22Rv1 (cell line): ENCODE results near the gene SIK2.

ENCODE experiments used
- ZFX ChIP-seq: fragments of 450-650 bp; IDR thresholded peaks from 2 replicates; pipeline ENCODE4 v1.6.1; 2017; ENCODE audit warnings: antibody characterized with exemption, borderline replicate concordance
- TF ChIP-seq, protein P1 (sequence below): fragments of 450-650 bp; IDR thresholded peaks from 2 replicates; pipeline ENCODE4 v1.5.1; 2017; ENCODE audit warnings: mild to moderate bottlenecking

DNA sequence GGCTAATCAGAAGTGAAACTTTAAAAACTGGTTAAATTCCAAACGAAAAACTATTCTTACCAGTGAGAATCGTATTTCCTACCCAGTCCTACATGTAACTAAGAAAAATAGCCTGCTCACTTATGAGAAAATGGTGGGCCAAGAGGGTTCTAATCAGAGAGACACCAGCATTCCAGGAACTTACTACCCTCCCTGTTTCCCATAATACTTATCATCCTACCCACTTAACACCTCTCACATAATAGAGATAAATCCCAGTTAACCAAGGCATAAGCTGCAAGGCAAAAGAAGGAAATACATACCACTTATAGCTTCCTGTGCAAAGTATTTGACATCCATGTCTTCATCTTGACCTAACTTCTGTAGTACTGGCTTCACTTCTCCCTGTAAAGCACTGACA, 139.5 kb downstream of the SIK2 start:
- TF ChIP-seq, protein P1, sequence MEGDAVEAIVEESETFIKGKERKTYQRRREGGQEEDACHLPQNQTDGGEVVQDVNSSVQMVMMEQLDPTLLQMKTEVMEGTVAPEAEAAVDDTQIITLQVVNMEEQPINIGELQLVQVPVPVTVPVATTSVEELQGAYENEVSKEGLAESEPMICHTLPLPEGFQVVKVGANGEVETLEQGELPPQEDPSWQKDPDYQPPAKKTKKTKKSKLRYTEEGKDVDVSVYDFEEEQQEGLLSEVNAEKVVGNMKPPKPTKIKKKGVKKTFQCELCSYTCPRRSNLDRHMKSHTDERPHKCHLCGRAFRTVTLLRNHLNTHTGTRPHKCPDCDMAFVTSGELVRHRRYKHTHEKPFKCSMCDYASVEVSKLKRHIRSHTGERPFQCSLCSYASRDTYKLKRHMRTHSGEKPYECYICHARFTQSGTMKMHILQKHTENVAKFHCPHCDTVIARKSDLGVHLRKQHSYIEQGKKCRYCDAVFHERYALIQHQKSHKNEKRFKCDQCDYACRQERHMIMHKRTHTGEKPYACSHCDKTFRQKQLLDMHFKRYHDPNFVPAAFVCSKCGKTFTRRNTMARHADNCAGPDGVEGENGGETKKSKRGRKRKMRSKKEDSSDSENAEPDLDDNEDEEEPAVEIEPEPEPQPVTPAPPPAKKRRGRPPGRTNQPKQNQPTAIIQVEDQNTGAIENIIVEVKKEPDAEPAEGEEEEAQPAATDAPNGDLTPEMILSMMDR, result no peak
- no peak for TF ChIP-seq ZFX
